GM20000 (cell line): ENCODE measurements around the gene PITHD1.
"Not testable (repeated sequence)": the region's sequence is repeated elsewhere in the genome, so short reads cannot be mapped to it uniquely, and the experiment has no call there.

ENCODE experiments used
- DNase-seq: peaks from one replicate; pipeline ENCODE4 v3.0.0; 2012; ENCODE audit warnings: low spot score
- CTCF ChIP-seq: IDR thresholded peaks from 2 replicates; pipeline ENCODE4 v1.5.1; 2012; ENCODE audit warnings: mild to moderate bottlenecking, control low read depth; ENCODE audit errors: extremely low read depth, missing control alignments

The PITHD1 gene

GRCh38 chr1:23825076-23825761 is 47.0 kb downstream of the PITHD1 start, which contains the start of gene HMGCL:
TSS of gene HMGCL (minus strand) at chr1:23825429. CDS start at chr1:23825415, 14 bp downstream.
- TF ChIP-seq CTCF, result no peak
- DNase-seq, result peak; percentile 91

GRCh38 chr1:23825762-23826522 is 47.7 kb downstream of the PITHD1 start:
- TF ChIP-seq CTCF, result no peak
- DNase-seq, result peak; percentile 71

GRCh38 chr1:23826590-23826989 is 48.4 kb downstream of the PITHD1 start:
- not testable (repeated sequence) for DNase-seq

- no peak for TF ChIP-seq CTCF
- no peak for DNase-seq
Measured at GRCh38 chr1:23827717-23828116, 49.5 kb downstream of the PITHD1 start.

- not testable (repeated sequence) for DNase-seq
Measured at GRCh38 chr1:23834156-23834555, 55.9 kb downstream of the PITHD1 start.

GRCh38 chr1:23836037-23836436 is 57.8 kb downstream of the PITHD1 start:
- TF ChIP-seq CTCF, result no peak
- DNase-seq, result no peak
